KOPT-K1 (cell line): ENCODE measurements around the gene PTPN5.

Experiments used
- H3K27ac ChIP-seq: fragments of 200-600 bp; sonication (generic); 2 replicates; pipeline ENCODE4 v1.5.1; 2016; ENCODE audit warnings: antibody characterized with exemption, mild to moderate bottlenecking, low read depth, low read length; ENCODE audit not compliant: poor library complexity, severe bottlenecking
- H3K36me3 ChIP-seq: fragments of 200-600 bp; sonication (generic); 2 replicates; pipeline ENCODE4 v1.5.1; 2017; ENCODE audit warnings: antibody characterized with exemption, mild to moderate bottlenecking, low read length, moderate library complexity; ENCODE audit not compliant: insufficient read depth
- H3K9me3 ChIP-seq: fragments of 200-600 bp; sonication (generic); 2 replicates; pipeline ENCODE4 v1.5.1; 2017; ENCODE audit warnings: antibody characterized with exemption, low read length, mild to moderate bottlenecking; ENCODE audit not compliant: insufficient read depth, poor library complexity, severe bottlenecking

Gene PTPN5

DNA sequence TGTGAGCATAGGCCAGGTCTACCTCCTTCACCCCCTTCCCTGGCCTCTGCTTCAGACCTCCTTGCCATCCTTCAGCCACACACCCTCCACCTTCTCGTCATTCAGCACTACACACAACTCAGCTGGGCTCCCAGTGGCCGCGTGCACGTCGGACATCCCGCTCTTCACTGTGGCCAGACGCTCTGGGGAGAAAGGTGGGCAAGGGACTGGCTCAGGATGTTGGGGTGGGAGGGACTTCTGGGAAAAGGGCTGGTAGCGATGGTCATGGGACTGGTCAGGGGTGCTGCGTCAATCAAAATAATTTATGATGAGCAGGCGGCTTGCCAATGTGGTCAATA, 77.2 kb downstream of the PTPN5 start:
- Histone ChIP-seq H3K36me3 (no peaks in the 10 kb centered on the region), H3K9me3 (no peaks in the 10 kb centered on the region), H3K27ac (no peak overlapping the region)

DNA sequence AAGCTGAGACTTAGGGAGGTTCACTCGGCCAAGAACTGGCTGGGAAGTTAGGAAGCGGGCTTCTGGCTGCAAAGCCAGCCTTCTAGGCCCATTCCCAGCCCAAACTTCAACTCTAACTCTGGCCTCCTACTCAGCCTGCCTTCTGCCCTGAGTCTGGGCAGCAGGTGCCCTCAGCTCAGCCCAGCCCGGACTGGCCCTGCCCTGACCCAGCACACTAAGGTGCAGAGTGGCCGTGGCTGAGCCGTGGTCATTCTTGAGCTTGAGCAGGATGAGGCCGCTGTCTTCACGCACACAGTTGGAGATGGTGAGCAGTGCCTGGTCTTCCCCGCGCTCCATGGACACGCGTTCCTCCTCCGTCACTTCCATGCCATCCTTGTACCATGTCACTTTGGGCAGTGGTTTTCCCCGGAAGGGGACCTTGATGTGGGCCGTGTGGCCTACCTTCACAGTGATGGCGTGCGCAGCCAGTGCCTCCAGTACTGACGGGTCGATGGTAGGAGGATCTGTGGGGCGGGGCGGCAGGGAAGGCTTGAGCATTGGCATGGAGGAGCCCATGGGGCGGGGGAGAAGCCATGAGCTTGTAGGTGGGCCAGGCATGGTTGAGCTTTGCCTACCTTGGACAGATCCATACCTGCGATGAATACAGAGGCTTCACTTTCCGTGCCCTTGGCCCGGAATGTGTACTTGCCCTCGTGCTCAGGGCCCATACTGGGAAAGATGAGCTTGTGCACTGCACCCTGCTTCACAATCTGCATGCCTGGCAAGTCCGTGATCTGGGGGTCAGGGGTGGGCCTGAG, 77.8 kb downstream of the PTPN5 start:
- no peak overlapping the region for H3K27ac ChIP-seq
- H3K36me3 ChIP-seq = no peaks in the 10 kb centered on the region
- no peaks in the 10 kb centered on the region for H3K9me3 ChIP-seq

GRCh38 chr11:18710545-18710944, 81.1 kb downstream of the PTPN5 start:
- Histone ChIP-seq H3K9me3 (no peaks in the 10 kb centered on the region), H3K36me3 (no peaks in the 10 kb centered on the region), H3K27ac (no peak overlapping the region)

- H3K9me3 ChIP-seq = no peaks in the 10 kb centered on the region
- no peaks in the 10 kb centered on the region for H3K36me3 ChIP-seq
- no peak overlapping the region for H3K27ac ChIP-seq
These were observed 82.2 kb downstream of the PTPN5 start for GRCh38 chr11:18709414-18709813.

GRCh38 chr11:18707811-18708340, 83.7 kb downstream of the PTPN5 start:
- Histone ChIP-seq H3K27ac (no peak overlapping the region), H3K36me3 (no peaks in the 10 kb centered on the region), H3K9me3 (no peaks in the 10 kb centered on the region)

- H3K9me3 ChIP-seq = no peaks in the 10 kb centered on the region
- no peaks in the 10 kb centered on the region for H3K36me3 ChIP-seq
- H3K27ac ChIP-seq = no peak overlapping the region
These were observed 85.0 kb downstream of the PTPN5 start for GRCh38 chr11:18706330-18707243.

- Histone ChIP-seq H3K27ac (no peak overlapping the region), H3K9me3 (no peaks in the 10 kb centered on the region), H3K36me3 (no peaks in the 10 kb centered on the region)
These were observed 85.8 kb downstream of the PTPN5 start for GRCh38 chr11:18705651-18706281.

GRCh38 chr11:18704698-18705097, 86.9 kb downstream of the PTPN5 start:
- H3K36me3 ChIP-seq = no peaks in the 10 kb centered on the region
- no peaks in the 10 kb centered on the region for H3K9me3 ChIP-seq
- H3K27ac ChIP-seq = no peak overlapping the region

DNA sequence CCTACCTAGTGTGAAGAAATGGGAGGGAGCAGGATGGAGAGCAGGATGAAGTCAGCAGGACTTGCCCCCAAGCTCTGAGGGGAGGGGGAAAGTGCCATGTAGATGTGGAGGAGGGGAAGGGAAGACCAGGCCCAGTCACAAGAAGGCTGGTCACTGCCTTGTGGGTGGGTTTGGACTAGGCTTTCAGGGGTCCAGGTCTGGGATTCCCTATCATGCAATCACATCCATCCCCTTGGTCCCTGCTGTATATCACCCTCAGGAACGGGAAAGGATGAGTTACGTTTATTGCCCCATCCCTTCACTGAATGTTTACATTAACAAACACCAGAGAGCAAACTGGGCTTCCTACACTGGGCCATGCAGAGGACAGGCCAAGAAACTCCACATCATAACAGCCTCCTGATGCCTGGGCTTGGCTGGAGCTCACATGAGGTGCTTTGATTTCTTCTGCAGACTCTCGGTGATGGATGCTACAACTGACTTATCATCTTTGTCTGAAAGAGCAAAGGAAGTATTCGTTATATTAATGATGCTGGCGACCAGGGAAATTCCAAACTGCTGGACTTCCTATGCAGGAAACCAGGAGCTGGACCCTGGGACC, 87.5 kb downstream of the PTPN5 start:
- no peaks in the 10 kb centered on the region for H3K36me3 ChIP-seq
- H3K9me3 ChIP-seq = no peaks in the 10 kb centered on the region
- H3K27ac ChIP-seq = no peak overlapping the region

- Histone ChIP-seq H3K27ac (no peak overlapping the region), H3K9me3 (no peaks in the 10 kb centered on the region), H3K36me3 (no peaks in the 10 kb centered on the region)
These were observed 88.4 kb downstream of the PTPN5 start for GRCh38 chr11:18703001-18703763.

DNA sequence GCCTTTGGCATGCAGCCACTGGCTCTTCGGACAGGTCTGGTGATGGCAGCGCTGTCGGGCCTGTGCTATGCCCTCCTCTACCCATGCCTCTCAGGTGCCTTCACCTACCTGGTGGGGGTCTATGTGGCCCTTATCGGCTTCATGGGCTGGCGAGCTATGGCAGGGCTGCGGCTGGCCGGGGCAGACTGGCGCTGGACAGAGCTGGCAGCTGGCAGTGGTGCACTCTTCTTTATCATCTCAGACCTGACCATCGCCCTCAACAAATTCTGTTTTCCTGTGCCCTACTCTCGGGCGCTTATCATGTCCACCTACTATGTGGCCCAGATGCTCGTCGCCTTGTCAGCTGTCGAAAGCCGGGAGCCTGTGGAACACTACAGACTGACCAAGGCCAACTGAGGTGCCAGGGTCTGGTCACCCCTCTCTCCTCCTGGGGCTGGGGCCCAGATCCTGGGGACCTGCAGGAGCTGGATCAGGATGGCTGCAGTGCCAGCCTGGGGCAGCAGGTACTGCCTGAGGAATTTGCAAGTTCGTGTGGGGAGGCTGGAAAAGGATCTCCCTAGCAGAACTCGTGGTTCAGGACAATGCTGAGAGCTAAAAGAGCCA, 89.9 kb downstream of the PTPN5 start:
- no peaks in the 10 kb centered on the region for H3K36me3 ChIP-seq
- H3K9me3 ChIP-seq = no peaks in the 10 kb centered on the region
- H3K27ac ChIP-seq = no peak overlapping the region

GRCh38 chr11:18700872-18701271, 90.7 kb downstream of the PTPN5 start:
- Histone ChIP-seq H3K27ac (no peak overlapping the region), H3K36me3 (no peaks in the 10 kb centered on the region), H3K9me3 (no peaks in the 10 kb centered on the region)

DNA sequence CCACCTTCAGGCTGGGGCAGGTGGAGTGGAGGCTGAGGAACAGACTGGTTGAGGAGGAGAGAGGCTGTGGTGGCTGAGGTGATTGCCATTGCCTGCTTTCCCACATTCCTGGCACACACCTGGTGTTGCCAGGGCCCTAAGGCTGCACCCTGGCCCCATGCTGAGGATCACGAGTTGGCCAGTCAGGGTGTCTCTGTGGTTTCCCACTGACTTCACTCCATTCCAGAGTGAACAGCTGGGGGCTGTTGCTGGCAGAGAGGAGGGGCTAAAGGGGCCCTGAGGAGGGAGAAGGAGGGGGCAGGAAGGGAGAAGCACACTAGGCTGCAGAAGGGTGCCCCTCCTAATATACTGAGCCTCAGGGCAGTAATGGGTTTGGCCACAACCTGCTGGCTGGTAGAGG, 91.2 kb downstream of the PTPN5 start:
- no peak overlapping the region for H3K27ac ChIP-seq
- no peaks in the 10 kb centered on the region for H3K9me3 ChIP-seq
- H3K36me3 ChIP-seq = no peaks in the 10 kb centered on the region

GRCh38 chr11:18699848-18700261, 91.7 kb downstream of the PTPN5 start:
- Histone ChIP-seq H3K36me3 (no peaks in the 10 kb centered on the region), H3K27ac (no peak overlapping the region), H3K9me3 (no peaks in the 10 kb centered on the region)
